C4-2B (cell line): ENCODE measurements around the gene ZDHHC7.

Experiments
- H3K27ac ChIP-seq: fragments of 450-650 bp; 2 replicates; pipeline ENCODE4 v1.5.1; 2017
- ZFX ChIP-seq: fragments of 450-650 bp; IDR thresholded peaks from 2 replicates; pipeline ENCODE4 v1.6.1; 2017
- TF ChIP-seq, protein P1 (sequence below): fragments of 450-650 bp; conservative IDR thresholded peaks from 2 replicates; pipeline ENCODE4 v1.5.1; 2017; ENCODE audit warnings: mild to moderate bottlenecking

ZDHHC7 gene

DNA sequence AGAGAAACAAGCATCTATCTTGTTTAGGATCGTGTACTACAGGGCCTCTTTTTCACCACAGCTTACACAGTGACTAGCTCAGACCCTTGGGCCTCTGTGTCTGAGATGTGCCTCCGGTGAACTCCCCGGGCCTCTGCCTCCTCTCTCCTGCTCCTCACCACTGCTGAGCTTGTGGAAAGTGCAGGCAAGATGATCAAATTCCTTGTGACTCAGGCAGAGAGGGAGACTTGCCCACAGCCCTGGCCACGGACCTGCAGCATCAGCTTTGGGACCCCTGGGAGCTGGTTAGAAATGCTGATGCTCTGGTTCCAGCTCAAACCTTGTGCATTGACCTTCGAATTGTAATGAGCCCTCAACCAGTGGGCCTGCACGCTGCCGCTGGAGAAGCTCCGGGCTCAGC, 79.8 kb downstream of the ZDHHC7 start:
- TF ChIP-seq, protein P1, sequence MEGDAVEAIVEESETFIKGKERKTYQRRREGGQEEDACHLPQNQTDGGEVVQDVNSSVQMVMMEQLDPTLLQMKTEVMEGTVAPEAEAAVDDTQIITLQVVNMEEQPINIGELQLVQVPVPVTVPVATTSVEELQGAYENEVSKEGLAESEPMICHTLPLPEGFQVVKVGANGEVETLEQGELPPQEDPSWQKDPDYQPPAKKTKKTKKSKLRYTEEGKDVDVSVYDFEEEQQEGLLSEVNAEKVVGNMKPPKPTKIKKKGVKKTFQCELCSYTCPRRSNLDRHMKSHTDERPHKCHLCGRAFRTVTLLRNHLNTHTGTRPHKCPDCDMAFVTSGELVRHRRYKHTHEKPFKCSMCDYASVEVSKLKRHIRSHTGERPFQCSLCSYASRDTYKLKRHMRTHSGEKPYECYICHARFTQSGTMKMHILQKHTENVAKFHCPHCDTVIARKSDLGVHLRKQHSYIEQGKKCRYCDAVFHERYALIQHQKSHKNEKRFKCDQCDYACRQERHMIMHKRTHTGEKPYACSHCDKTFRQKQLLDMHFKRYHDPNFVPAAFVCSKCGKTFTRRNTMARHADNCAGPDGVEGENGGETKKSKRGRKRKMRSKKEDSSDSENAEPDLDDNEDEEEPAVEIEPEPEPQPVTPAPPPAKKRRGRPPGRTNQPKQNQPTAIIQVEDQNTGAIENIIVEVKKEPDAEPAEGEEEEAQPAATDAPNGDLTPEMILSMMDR = no peak
- TF ChIP-seq ZFX = no peak
- no peak overlapping the region for H3K27ac ChIP-seq

DNA sequence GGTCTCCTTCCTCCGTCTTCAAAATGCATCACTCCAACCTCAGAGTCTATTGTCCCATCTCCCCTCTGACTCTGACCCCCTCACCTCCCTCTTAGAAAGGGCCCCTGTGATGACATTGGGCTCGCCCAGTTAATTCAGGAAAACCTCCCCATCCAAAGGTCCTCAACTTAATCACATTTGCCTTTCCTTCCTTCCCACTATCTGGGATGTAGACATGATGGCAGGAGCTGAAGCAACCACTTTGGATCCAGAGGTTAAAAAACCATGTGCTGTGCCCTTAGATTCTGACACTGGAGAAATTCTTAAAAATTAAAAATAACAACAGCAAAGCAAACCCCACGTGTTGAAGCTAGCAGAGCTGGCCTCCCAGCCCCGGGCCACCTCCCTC, 80.2 kb downstream of the ZDHHC7 start:
- no peak overlapping the region for H3K27ac ChIP-seq
- TF ChIP-seq, protein P1 = no peak
- no peak for TF ChIP-seq ZFX

DNA sequence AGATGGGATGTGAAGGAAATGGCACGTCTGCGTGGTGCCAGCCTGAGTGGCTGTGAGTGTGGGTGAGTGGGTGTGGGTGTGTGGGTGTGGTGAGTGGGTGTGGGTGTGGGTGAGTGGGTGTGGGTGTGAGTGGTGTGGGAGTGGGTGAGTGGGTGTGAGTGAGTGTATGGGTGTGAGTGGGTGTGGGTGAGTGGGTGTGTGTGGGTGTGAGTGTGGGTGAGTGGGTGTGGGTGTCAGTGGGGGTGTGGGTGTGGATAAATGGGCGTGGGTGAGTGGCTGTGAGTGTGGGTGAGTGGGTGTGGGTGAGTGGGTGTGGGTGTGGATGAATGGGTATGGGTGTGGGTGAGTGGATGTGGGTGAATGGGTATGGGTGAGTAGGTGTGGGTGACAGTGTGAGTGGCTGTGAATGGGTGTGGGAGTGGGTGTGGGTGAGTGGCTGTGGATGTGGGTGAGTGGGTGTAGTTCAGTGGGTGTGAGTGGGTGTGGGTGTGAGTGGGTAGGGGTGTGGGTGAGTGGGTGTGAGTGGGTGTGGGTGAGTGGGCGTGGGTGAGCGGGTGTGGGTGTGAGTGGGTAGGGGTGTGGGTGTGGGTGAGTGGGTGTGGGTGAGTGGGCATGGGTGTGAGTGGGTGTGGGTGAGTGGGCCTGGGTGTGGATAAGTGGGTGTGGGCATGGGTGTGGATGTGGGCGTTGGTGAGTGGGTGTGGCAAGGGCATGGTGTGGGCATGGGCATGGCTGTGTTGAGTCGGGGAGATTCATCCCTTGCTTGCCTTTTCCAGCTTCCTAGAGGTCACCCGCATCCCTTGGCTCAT, 80.8 kb downstream of the ZDHHC7 start:
- H3K27ac ChIP-seq = no peak overlapping the region
- no peak for TF ChIP-seq ZFX
- TF ChIP-seq, protein P1 = no peak

DNA sequence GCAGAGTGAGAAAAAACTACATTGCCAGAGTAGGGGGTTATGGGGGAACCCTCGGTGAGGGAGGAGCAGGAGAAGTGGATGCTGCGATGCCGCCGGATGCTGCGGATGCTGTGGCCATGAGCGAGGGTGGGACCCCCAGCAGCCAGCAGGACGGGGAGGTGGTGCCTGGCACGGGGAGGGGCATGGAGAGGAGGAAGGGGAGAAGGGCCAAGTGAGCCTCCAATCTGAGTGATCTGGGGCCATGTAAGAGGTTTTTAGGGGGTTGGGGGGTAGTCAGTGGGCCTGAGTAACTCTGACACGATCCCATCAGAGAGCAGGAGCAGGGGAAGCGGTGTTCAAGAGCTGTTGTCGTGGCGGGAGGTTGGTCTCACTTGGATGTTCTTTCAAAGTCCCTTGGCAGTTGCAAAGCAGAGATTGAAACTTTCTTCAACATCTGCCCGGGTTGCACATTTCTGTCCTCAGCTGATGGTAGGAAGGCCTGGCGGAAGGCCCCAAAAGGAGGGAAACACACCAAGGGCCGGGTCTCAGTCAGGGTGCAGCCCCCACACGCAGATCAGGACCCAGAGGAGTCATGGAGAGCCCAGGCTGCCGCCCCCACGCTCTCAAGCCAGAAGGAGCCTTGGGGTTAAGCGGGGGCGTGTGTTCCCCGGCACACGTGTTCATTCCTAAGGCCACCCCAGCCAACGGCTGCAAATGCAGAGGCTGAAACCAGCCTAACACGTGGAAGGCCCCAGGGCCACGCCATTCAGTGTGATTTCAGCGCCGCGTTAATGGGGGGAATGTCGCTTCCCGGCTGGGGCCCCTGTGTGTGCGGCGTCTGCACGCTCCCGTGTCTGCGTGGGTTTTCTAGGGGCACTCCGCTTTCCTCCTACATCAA, 81.7 kb downstream of the ZDHHC7 start:
- no peak overlapping the region for H3K27ac ChIP-seq
- TF ChIP-seq, protein P1 = no peak
- no peak for TF ChIP-seq ZFX

DNA sequence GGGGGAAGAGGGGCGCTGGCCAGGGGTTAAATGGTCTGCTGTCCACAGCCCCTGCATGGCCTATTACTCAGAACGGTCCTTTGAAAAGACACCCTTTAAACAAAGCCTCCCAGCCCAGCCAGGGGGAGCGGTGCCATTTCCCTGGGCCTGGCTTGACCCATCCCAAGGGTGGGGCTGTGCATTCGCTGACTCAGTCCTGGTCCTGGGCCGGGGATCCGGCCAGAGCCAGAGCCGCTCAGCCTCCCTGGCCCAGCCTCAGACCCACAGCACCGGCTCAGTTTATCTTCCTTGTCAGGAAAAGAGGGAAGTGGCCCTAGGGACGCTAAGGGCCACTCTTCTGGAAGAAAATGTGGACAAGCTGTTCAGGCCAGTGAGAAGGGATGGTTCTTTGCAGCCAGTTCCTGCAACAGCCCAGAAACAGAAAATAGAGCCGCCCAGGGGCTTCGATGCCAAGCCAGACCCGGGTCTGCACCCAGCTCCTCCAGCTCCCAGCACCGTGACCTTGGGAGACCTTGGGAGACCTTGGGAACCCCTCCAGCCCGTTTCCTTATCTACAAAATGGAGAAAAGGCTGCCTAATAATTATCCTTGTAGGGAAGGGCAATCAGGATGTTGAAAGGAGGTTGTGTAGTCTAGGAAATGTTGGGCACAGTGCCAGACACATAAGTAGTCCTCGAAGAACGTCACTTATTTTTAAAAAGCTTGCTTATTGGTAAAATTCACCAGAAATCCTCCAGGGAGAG, 82.5 kb downstream of the ZDHHC7 start:
- TF ChIP-seq, protein P1 = no peak
- TF ChIP-seq ZFX = no peak

DNA sequence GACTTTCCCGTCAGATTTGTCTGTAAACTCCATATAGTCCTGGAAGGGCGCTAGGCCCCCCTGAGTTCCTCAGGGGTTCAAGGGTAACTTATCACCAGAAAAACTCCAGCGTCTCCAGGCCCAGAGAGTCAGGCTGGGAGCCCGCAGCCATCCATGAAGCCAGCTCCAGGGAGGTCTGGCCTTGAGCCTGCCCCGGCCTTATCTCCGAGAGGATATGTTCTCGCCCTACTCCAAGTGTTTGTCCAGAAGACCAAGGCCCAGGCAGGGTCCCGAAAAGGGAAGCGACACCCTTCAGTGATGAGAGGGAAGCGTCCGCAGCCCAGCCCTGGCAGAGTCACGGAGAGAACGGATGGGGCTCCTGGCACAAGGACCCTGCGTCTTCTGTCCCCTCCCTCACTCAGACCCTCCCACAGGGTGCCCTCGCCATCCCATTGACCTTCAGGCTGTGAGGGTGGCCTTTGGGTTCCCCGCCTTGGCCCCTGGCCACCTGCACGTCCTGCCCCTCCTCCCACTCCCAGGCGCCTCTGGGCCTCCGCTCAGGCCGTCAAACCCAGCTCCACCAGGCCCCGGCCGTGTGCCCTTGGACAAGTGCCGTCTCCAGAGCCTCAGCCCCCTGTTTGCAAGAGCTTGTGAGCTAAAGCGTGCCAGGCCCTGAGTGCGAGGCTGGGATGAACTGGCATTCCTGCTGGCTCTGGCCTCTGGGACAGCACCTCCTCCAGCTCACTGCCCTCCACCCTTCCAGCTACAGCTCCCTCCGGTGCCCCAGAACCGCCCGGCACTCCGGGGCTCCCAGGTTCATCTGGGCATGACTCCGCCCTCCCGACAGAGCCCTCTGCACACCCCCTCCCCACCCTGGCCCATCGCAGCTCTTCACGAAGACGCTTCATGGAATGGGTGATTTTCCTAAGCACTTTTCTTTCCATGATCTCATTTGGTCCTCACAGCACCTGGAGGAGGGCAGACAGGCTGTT, 83.4 kb downstream of the ZDHHC7 start:
- TF ChIP-seq, protein P1 = no peak
- TF ChIP-seq ZFX = no peak
- H3K27ac ChIP-seq = no peak overlapping the region

More for the DNA sequence above, 82.5 kb downstream of the ZDHHC7 start:
- H3K27ac ChIP-seq = no peak overlapping the region
